Astrocyte of the cerebellum (primary cell): Measurements from ENCODE around the gene SMIM44.
A peak's percentile ranks its signal among the peaks of the same experiment; 100 is the strongest.

ENCODE experiments used
- DNase-seq: peaks from one replicate; pipeline ENCODE4 v3.0.0-alpha.2; 2011; ENCODE audit warnings: low read depth
- H3K4me3 ChIP-seq: 2 replicates; pipeline ENCODE4 v1.5.1; 2011; ENCODE audit warnings: mild to moderate bottlenecking, low read depth, low read length, moderate library complexity
- CTCF ChIP-seq: IDR thresholded peaks from 2 replicates; pipeline ENCODE4 v1.5.1; 2012; ENCODE audit warnings: low read length, low read depth, moderate library complexity, mild to moderate bottlenecking; ENCODE audit errors: missing control alignments
- in situ Hi-C: cut with HindIII; loops from 2 replicates; pipeline ENCODE4 v1.10.0; 2017; ENCODE audit warnings: low sequenced_read_pairs

SMIM44 gene

DNA sequence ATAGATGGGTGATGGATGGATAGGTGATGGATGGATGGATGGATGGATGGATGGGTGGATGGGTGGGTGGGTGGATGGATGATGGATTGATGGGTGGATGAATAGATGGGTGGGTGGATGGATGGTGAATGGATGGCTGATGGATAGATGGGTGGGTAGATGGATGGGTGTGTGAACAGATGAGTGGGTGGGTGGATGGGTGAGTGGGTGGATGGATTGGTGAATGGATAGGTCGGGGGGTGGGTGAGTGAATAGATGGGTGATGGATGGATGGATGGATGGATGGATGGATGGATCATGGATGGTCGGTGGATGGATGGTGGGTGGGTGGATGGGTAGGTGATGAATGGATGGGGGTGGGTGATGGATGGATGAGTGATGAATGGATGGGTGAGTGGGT lies 6.4 kb downstream of the SMIM44 start:
- DNase-seq, result no peak
- in situ Hi-C loops, result no loop called here
- no peak overlapping the region for H3K4me3 ChIP-seq
- TF ChIP-seq CTCF, result no peak

- TF ChIP-seq CTCF, result no peak
- in situ Hi-C loops, result no loop called here
- H3K4me3 ChIP-seq, result no peak overlapping the region
- no peak for DNase-seq
These were observed 7.8 kb downstream of the SMIM44 start for GRCh38 chr19:3475449-3475848.

DNA sequence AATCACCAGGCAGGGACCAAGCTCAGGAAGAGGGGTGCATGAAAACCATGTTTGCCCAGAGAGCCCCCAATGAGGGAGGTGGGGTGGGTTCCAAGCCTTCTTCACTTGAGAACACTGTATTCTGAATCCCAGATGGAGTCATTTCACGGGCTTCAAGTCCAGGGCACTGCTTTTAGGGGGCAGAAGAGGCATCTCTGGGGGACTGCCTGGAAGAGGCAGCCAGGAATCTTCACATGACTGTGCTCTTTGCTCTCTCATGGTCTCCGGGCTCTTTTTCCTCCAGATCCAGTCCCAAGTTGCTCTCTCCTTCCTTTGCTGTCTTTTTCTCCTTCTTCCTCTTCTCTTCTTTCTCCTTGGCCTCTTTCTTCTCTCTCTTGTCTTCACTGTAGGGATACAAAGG lies 8.6 kb downstream of the SMIM44 start:
- no peak for TF ChIP-seq CTCF
- H3K4me3 ChIP-seq, result no peak overlapping the region
- in situ Hi-C loops, result no loop called here
- no peak for DNase-seq

DNA sequence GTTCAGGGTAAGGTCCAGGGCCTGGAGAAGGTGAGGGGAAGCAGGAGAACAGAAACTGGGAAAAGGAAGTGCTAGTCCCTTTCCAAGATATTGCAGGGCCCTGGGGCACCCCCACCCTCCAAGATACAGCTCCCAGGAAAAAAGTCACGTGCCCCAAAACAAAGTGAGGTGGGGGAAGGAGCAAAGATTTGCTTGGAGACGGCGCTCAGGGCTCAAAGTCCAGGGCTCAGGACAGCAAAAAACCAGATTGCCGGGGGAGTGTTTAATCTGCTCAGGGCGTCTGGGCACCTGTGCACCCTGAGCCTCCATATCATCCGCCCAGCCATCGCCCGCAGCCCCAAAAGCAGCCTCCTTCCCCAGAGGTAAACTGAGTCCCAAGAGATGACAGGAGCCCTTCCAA lies 9.2 kb downstream of the SMIM44 start:
- in situ Hi-C loops, result no loop called here

GRCh38 chr19:3471954-3472655 lies 11.1 kb downstream of the SMIM44 start:
- in situ Hi-C loops, result no loop called here
- DNase-seq, result no peak
- H3K4me3 ChIP-seq, result no peak overlapping the region
- TF ChIP-seq CTCF, result peak; percentile 89

More for the DNA sequence above, 9.2 kb downstream of the SMIM44 start:
- DNase-seq, result no peak
- no peak for TF ChIP-seq CTCF
- H3K4me3 ChIP-seq, result no peak overlapping the region

DNA sequence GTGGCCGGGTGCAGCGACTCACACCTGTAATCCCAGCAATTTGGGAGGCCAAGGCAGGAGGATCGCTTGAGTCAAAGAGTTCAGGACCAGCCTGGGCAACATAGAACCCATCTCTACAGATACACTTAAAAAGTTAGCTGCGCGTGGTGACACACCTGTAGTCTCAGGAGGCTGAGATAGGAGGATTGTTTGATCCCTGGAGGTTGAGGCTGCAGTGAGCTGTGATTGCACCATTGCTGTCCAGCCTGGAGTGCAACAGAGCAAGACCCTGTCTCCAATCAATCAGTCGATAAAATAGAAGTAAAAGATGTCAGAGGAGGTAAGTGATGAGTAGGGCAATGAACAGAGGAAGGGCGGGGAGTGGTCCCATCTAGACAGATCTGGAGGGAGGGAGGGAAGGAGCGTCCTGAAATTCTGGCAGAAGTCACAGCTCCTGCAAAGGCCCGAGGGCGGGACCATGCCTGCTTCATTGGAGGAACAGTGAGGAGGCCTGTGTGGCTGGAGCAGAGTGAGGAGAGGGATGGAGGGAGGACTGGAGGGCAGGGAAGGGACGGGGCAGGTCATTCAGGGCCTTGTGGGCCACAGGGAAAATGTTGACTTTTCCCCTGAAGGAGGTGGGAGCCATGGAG lies 12.6 kb downstream of the SMIM44 start:
- H3K4me3 ChIP-seq, result no peak overlapping the region
- no peak for DNase-seq
- in situ Hi-C loops, result no loop called here
- TF ChIP-seq CTCF, result no peak
